Liver (tissue), 9 donors: ENCODE results near the gene CSE1L. TPM values are rescaled to one million over a fixed set of nuclear protein-coding genes. Genes with fewer than 3 reads are reported as not detected.

ENCODE experiments used
- DNase-seq: peaks from one replicate; pipeline ENCODE4 v3.0.0-alpha.2; 2017; ENCODE audit warnings: low spot score
- H3K27ac ChIP-seq, 2 donors: one replicate each; pipeline ENCODE4 v1.7.0; 2013; ENCODE audit warnings: inconsistent platforms in 2 of 2, low read length in 2 of 2, control low read depth in 1 of 2, low read depth in 1 of 2, mild to moderate bottlenecking in 1 of 2
- H3K27me3 ChIP-seq, 4 donors: one replicate each; pipeline versions ENCODE4 v1.6.1 to v1.7.0; 2013; ENCODE audit warnings: low read length in 3 of 4, inconsistent platforms in 1 of 4, mild to moderate bottlenecking in 1 of 4, moderate library complexity in 1 of 4; ENCODE audit not compliant: control insufficient read depth in 4 of 4, insufficient read depth in 4 of 4
- H3K36me3 ChIP-seq, 4 donors: one replicate each; pipeline versions ENCODE4 v1.6.1 to v1.7.0; 2013; ENCODE audit warnings: low read length in 3 of 4, mild to moderate bottlenecking in 3 of 4, low read depth in 1 of 4, moderate library complexity in 1 of 4; ENCODE audit not compliant: control insufficient read depth in 4 of 4, insufficient read depth in 3 of 4
- H3K4me1 ChIP-seq, 4 donors: one replicate each; pipeline versions ENCODE4 v1.6.1 to v1.7.0; 2013; ENCODE audit warnings: low read length in 3 of 4, mild to moderate bottlenecking in 3 of 4, moderate library complexity in 1 of 4; ENCODE audit not compliant: control insufficient read depth in 4 of 4, insufficient read depth in 4 of 4
- H3K4me3 ChIP-seq, 3 donors: one replicate each; pipeline versions ENCODE4 v1.6.1 to v1.7.0; 2013; ENCODE audit warnings: low read length in 3 of 3, control low read depth in 1 of 3, low read depth in 1 of 3, mild to moderate bottlenecking in 1 of 3
- H3K9ac ChIP-seq, 2 donors: one replicate each; pipeline ENCODE4 v1.7.0; 2013; ENCODE audit warnings: low read length in 2 of 2, mild to moderate bottlenecking in 2 of 2, moderate library complexity in 2 of 2, control low read depth in 1 of 2, low read depth in 1 of 2
- H3K9me3 ChIP-seq, 4 donors: one replicate each; pipeline versions ENCODE4 v1.6.1 to v1.7.0; 2013; ENCODE audit warnings: low read length in 3 of 4; ENCODE audit not compliant: control insufficient read depth in 4 of 4
- EGR1 ChIP-seq, 2 donors: IDR thresholded peaks; 2 replicates each; pipeline ENCODE4 v1.6.1; 2016 to 2018; ENCODE audit warnings: antibody characterized with exemption in 2 of 2, low read depth in 2 of 2
- FOXA1 ChIP-seq: IDR thresholded peaks from 2 replicates; pipeline ENCODE4 v1.6.1; 2016; ENCODE audit warnings: antibody characterized with exemption
- FOXA2 ChIP-seq: IDR thresholded peaks from 2 replicates; pipeline ENCODE4 v1.6.1; 2016; ENCODE audit warnings: antibody characterized with exemption
- GABPA ChIP-seq, 2 donors: IDR thresholded peaks in 1 of 2; conservative IDR thresholded peaks in 1 of 2; 2 replicates each; pipeline ENCODE4 v1.6.1; 2016; ENCODE audit warnings: antibody characterized with exemption in 2 of 2, mild to moderate bottlenecking in 1 of 2, moderate library complexity in 1 of 2
- HNF4A ChIP-seq, 2 donors: conservative IDR thresholded peaks; 2 replicates each; pipeline ENCODE4 v1.6.1; 2016; ENCODE audit warnings: antibody characterized with exemption in 2 of 2, mild to moderate bottlenecking in 2 of 2
- HNF4G ChIP-seq: IDR thresholded peaks from 2 replicates; pipeline ENCODE4 v1.6.1; 2016; ENCODE audit warnings: antibody characterized with exemption
- JUND ChIP-seq, 2 donors: IDR thresholded peaks; 2 replicates each; pipeline ENCODE4 v1.6.1; 2016; ENCODE audit warnings: antibody characterized with exemption in 2 of 2
- MAX ChIP-seq: IDR thresholded peaks from 2 replicates; pipeline ENCODE4 v1.6.1; 2016; ENCODE audit warnings: antibody characterized with exemption
- NR2F2 ChIP-seq: IDR thresholded peaks from 2 replicates; pipeline ENCODE4 v1.6.1; 2016; ENCODE audit warnings: antibody characterized with exemption
- RAD21 ChIP-seq, 2 donors: IDR thresholded peaks; 2 replicates each; pipeline ENCODE4 v1.6.1; 2016; ENCODE audit warnings: antibody characterized with exemption in 2 of 2, mild to moderate bottlenecking in 2 of 2
- RXRA ChIP-seq, 2 donors: IDR thresholded peaks; 2 replicates each; pipeline ENCODE4 v1.6.1; 2017 to 2018; ENCODE audit warnings: antibody characterized with exemption in 2 of 2, mild to moderate bottlenecking in 1 of 2
- SP1 ChIP-seq: IDR thresholded peaks from 2 replicates; pipeline ENCODE4 v1.6.1; 2018; ENCODE audit warnings: antibody characterized with exemption, mild to moderate bottlenecking
- TAF1 ChIP-seq: conservative IDR thresholded peaks from 2 replicates; pipeline ENCODE4 v1.6.1; 2016; ENCODE audit warnings: antibody characterized with exemption, mild to moderate bottlenecking
- YY1 ChIP-seq: IDR thresholded peaks from 2 replicates; pipeline ENCODE4 v1.6.1; 2016; ENCODE audit warnings: antibody characterized with exemption, mild to moderate bottlenecking
- WGBS: extraction: QIAGEN DNeasy Blood & Tissue Kit; methylation state at CpG from one replicate; pipeline ENCODE4 v1.1.7; 2013; 5-methylcytosine and 5-hydroxymethylcytosine counted together
- polyA plus RNA-seq, 2 donors: library from polyadenylated mRNA; stranded (reverse) in 1 of 2; unstranded in 1 of 2; fragments of 200-250 nt in 1 of 2; fragments of >200 nt in 1 of 2; fragmentation: Nextera tagmentation in 1 of 2; extraction: Ambion mirVana in 1 of 2; gene quantifications; one replicate each; pipeline versions ENCODE4 v1.2.1 to v1.2.3, GENCODE V29; 2013 to 2015
- total RNA-seq, 2 donors: library from RNA; depleted of rRNA; stranded (reverse); fragments of >200 nt; gene quantifications; one replicate each; pipeline ENCODE4 v1.2.3, GENCODE V29; 2014
- TF ChIP-seq, protein P1 (sequence below): fragments of 150-350 bp; IDR thresholded peaks from 2 replicates; pipeline ENCODE4 v1.5.1; 2017; ENCODE audit warnings: improper control_type of control experiment, low read depth, low read length; ENCODE audit not compliant: missing input control
- TF ChIP-seq, protein P2 (sequence below): IDR thresholded peaks from 2 replicates; pipeline ENCODE4 v1.6.1; 2016; ENCODE audit warnings: antibody characterized with exemption
- TF ChIP-seq, protein P3 (sequence below): IDR thresholded peaks from 2 replicates; pipeline ENCODE4 v1.6.1; 2016; ENCODE audit warnings: antibody characterized with exemption
- donor health status: healthy.
- donor health status: healthy.
- donor health status: healthy.
- donor health status: healthy.
- donor health status: healthy.

The CSE1L gene
- total and polyA plus RNA-seq, 4 donors = 13.1 to 48.8 (median 19.3) TPM

DNA sequence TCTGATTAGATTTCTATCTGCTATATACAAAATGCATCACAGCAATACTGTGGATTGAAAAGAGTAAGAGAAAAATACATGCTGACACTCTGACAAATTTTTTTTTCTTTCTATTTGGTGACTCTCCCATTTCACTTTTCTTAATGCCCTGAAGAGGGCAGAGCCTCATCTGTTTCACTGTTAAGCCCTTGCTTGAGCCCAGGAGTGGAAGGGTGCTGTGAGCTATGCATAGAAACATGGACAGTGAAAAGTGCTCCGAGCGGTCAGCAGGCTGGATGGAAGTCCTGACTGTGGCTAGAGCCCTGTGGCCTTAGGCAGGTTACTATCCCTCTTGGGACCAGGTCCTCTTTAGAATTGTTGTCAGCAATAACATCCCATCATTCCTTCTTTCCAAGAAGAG, 17.4 kb upstream of the CSE1L start:
- H3K9ac ChIP-seq = no peak overlapping the region
- H3K9me3 ChIP-seq = no peaks in the 10 kb centered on the region
- H3K36me3 ChIP-seq = peaks cover 12 to 63% (median 50%) of the 10 kb centered on the region in 4 donors
- WGBS = 76% methylated on average over 2 of the region's 2 CpGs
- TF ChIP-seq, protein P1, sequence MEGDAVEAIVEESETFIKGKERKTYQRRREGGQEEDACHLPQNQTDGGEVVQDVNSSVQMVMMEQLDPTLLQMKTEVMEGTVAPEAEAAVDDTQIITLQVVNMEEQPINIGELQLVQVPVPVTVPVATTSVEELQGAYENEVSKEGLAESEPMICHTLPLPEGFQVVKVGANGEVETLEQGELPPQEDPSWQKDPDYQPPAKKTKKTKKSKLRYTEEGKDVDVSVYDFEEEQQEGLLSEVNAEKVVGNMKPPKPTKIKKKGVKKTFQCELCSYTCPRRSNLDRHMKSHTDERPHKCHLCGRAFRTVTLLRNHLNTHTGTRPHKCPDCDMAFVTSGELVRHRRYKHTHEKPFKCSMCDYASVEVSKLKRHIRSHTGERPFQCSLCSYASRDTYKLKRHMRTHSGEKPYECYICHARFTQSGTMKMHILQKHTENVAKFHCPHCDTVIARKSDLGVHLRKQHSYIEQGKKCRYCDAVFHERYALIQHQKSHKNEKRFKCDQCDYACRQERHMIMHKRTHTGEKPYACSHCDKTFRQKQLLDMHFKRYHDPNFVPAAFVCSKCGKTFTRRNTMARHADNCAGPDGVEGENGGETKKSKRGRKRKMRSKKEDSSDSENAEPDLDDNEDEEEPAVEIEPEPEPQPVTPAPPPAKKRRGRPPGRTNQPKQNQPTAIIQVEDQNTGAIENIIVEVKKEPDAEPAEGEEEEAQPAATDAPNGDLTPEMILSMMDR = peak; percentile 19
- no peak for TF ChIP-seq YY1
- peak; percentile 46 to 67 for TF ChIP-seq RAD21 (IDR thresholded peaks at IDR 0.05)
- no peak for DNase-seq
- H3K27ac ChIP-seq = no peak overlapping the region
- H3K4me3 ChIP-seq = no peak overlapping the region
- no peaks in the 10 kb centered on the region for H3K4me1 ChIP-seq
- H3K27me3 ChIP-seq = no peaks in the 10 kb centered on the region

GRCh38 chr20:49029203-49029602, 16.9 kb upstream of the CSE1L start:
- TF ChIP-seq GABPA (IDR thresholded peaks at IDR 0.05 in 1 of 2, conservative IDR thresholded peaks at IDR 0.05 in 1 of 2) (no peak), HNF4A (conservative IDR thresholded peaks at IDR 0.05) (no peak), FOXA1 (no peak), YY1 (no peak), HNF4G (no peak), EGR1 (IDR thresholded peaks at IDR 0.05; ENCODE audit: low read depth in 2 of 2) (no peak), TAF1 (no peak), MAX (no peak), RXRA (IDR thresholded peaks at IDR 0.05) (no peak), SP1 (no peak)
- TF ChIP-seq, protein P2, sequence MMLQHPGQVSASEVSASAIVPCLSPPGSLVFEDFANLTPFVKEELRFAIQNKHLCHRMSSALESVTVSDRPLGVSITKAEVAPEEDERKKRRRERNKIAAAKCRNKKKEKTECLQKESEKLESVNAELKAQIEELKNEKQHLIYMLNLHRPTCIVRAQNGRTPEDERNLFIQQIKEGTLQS = no peak
- H3K9ac ChIP-seq = no peak overlapping the region
- no peak for DNase-seq
- no peak overlapping the region for H3K4me3 ChIP-seq
- H3K4me1 ChIP-seq = no peaks in the 10 kb centered on the region
- 98% methylated on average over 1 of the region's 1 CpG for WGBS
- peaks cover 12 to 65% (median 50%) of the 10 kb centered on the region in 4 donors for H3K36me3 ChIP-seq
- no peak overlapping the region for H3K27ac ChIP-seq
- no peaks in the 10 kb centered on the region for H3K27me3 ChIP-seq
- no peaks in the 10 kb centered on the region for H3K9me3 ChIP-seq

- 94% methylated on average over 6 of the region's 6 CpGs for WGBS
- Histone ChIP-seq H3K9me3 (no peaks in the 10 kb centered on the region), H3K4me3 (no peak overlapping the region), H3K27ac (no peak overlapping the region), H3K27me3 (no peaks in the 10 kb centered on the region), H3K9ac (no peak overlapping the region), H3K4me1 (no peaks in the 10 kb centered on the region), H3K36me3 (peaks cover 4 to 54% (median 44%) of the 10 kb centered on the region in 4 donors)
- DNase-seq = no peak
- TF ChIP-seq JUND (IDR thresholded peaks at IDR 0.05) = no peak
- TF ChIP-seq HNF4G = no peak
- TF ChIP-seq SP1 = no peak
- no peak for TF ChIP-seq TAF1
- TF ChIP-seq HNF4A (conservative IDR thresholded peaks at IDR 0.05) = no peak
- TF ChIP-seq, protein P1 = no peak
- TF ChIP-seq RAD21 (IDR thresholded peaks at IDR 0.05) = no peak
- TF ChIP-seq, protein P2 = no peak
- TF ChIP-seq YY1 = no peak
- TF ChIP-seq EGR1 (IDR thresholded peaks at IDR 0.05; ENCODE audit: low read depth in 2 of 2) = no peak
- no peak for TF ChIP-seq GABPA (IDR thresholded peaks at IDR 0.05 in 1 of 2, conservative IDR thresholded peaks at IDR 0.05 in 1 of 2)
- TF ChIP-seq, protein P3, sequence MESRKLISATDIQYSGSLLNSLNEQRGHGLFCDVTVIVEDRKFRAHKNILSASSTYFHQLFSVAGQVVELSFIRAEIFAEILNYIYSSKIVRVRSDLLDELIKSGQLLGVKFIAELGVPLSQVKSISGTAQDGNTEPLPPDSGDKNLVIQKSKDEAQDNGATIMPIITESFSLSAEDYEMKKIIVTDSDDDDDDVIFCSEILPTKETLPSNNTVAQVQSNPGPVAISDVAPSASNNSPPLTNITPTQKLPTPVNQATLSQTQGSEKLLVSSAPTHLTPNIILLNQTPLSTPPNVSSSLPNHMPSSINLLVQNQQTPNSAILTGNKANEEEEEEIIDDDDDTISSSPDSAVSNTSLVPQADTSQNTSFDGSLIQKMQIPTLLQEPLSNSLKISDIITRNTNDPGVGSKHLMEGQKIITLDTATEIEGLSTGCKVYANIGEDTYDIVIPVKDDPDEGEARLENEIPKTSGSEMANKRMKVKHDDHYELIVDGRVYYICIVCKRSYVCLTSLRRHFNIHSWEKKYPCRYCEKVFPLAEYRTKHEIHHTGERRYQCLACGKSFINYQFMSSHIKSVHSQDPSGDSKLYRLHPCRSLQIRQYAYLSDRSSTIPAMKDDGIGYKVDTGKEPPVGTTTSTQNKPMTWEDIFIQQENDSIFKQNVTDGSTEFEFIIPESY = no peak
- TF ChIP-seq FOXA2 = no peak
- TF ChIP-seq NR2F2 = no peak
Observed at GRCh38 chr20:49030954-49031619, 15.0 kb upstream of the CSE1L start.
